HG03520 (cell line): ENCODE data around the gene WFS1.
A peak's percentile ranks its signal among the peaks of the same experiment; 100 is the strongest.

Source experiments
- ATAC-seq: cut with Tn5 transposase; IDR thresholded peaks from one replicate; pipeline ENCODE4 v1.9.1; 2021; ENCODE audit warnings: mild to moderate bottlenecking, moderate library complexity; ENCODE audit not compliant: unreplicated experiment

The WFS1 gene

DNA sequence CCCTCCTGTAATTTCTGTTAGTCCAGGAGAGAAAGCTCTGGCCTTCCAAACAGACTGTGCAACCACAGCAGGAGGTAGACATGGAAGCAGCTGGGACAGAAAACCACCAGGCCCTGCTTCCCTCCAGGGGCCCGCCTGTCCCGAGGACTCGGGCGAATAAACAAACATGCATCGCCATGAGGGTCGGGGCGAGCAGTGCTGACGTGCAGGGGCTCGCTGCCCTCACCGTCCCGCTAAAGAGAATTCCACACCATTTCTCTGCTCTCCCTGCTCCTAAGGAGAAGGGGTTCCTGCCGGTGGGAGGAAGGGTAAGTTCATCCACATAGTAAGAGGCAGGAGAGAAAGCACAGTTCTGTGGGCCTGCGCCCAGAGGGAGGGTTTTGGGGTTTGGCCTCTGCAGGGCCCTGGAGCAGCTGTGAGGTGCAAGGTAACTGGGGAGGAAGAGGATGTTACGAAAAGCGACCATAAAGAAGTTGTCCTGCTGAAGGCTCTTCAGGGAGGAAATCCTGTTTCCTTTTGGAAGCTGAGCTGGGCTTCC is 54.9 kb downstream of the WFS1 start:
- ATAC-seq, result no peak

DNA sequence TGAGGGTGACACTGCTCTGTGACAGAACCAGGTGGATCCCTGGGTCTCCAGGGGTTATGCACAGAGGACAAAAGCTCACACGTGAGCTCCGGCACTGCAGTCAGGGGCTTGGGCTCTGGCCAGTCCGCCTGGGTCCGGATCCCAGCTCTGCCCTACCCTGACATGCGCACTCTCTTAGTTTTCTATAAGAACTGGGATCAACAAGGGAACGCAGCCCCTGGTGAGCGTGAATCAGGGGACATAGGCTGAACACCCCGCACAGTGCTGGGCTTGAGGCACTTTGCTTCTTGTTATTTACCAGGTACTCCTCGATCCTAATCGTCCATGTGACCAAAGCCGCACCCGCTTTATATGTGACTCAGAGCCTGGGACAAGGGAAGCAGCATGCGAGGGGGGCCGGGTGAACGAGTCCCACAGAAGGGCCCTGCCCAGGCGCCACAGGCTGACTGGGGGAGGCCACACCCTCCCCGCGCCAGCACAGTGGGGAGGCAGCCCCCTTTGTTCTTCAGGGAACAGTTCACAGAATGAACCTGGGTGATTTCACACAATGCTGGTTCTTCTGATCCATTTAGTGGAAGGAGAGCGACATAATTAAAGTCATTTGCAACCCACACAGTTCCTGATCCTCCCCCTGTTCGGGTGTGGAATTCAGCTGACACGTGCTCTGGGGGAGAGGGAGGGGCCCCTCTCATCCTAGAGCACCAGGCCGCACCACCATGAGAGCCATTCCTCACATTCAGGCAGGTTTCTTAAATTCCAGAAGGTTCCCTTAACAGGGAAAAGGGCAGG is 55.5 kb downstream of the WFS1 start:
- ATAC-seq, result no peak

DNA sequence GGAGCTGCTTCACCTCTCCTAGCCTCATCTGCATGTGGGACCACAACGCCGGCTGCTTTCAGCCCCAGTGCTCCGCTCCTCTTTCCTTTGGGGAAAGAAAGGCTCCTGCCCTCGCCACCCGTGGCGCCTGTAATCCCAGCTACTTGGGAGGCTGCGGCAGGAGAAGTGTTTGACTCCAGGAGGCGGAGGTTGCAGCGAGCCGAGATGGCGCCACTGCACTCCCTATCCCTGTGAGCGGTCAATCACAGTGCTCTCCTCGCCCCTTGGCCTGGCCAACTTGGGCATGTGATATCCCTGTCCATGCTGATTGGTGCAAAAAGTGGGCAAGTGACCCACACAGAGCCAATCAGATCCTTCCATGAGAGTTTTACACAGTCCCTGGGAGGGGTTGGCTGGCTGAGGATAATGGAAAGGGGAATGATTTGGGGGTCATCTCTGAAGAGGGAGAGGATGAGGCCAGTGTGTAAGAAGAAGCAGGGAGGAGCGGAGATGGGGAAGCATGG is 56.2 kb downstream of the WFS1 start:
- ATAC-seq, result no peak

DNA sequence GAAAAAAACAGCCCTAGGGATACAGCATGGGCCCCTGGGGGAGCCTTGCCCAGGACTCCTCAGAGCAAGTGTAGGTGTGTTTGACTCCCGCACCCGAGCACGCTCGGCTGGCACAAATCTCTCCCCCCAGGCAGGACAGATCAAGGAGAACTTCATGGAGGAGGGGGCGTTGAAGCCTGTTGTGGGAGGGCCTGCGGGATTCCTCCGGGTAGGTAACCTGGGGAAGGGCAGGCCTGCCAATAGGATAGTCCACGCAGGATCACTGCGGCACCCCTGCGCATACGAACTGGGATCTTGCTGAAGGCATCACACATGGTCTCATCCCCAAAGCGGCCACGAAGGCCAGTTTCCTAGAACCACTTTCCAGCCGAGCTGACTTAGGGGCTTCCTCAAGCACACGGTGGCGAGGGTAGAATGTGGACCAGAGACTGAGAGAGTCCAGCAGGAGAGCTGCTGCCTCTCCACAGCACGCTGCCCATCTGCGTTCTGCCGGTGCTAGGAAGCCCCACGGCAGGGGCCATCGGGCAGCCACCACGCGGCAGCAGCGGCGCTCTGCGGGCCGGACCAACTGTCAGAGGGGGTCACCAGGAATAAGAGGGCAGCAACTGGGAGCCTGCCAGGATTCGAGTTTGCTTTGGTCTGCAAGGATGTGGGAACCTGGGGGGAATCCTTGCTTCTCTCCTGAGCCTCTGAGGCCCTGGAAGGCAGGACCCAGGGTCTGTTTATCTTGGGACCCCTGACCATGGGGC is 56.8 kb downstream of the WFS1 start:
- ATAC-seq, result no peak

DNA sequence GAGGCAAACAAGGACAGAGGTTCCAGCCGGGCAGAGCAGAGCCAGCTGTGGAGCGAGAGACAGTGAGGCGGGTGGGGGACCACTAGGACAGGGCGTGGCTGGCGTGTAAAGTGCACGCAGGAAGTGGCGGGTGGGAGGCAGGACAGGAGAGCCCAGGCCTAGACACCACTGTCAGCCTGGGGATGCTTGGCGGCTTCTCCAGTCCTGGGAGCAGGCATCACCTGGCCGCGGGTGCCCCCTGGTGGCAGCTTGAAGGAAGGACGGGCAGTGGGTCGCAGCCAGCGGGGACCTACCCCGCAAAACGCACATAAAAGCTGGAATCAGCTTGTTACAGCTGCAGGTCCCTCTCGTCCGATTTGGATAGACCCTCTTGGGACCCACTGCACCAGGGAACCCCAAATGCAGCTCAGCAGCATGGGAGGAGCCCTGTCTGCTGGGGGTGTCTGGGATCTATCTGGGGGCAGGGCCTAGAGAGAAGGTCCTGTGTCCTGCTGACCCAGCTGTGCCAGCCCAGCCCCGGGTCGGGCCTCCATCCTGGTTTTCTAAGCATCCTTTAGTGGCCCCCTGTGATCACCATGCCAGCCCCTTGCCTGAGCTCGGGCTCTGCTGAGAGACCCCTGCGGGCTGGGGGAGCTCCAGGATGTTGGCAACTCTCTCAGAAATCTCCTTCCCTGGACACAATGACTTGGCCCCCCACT is 57.7 kb downstream of the WFS1 start:
- peak; percentile 54 for ATAC-seq

DNA sequence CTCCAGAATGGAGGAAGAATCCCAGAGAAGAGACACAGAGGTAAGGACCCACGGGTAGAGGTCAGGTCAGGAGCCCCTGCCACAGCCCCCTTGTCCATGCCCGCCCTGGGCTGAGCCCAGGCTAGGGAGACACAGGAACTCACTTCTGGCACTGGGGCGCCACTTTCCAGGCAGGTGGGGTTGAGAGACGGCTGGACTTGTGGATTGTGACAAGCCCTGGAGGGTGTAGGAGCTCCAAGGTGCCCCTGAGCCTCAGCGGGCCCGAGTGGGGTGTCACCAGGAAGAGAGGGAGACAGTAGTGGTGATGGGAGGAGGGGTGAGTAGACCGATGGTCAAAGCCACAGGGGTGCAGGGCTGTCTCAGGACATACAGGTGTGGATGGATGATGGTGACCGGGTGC is 58.9 kb downstream of the WFS1 start:
- ATAC-seq, result no peak

DNA sequence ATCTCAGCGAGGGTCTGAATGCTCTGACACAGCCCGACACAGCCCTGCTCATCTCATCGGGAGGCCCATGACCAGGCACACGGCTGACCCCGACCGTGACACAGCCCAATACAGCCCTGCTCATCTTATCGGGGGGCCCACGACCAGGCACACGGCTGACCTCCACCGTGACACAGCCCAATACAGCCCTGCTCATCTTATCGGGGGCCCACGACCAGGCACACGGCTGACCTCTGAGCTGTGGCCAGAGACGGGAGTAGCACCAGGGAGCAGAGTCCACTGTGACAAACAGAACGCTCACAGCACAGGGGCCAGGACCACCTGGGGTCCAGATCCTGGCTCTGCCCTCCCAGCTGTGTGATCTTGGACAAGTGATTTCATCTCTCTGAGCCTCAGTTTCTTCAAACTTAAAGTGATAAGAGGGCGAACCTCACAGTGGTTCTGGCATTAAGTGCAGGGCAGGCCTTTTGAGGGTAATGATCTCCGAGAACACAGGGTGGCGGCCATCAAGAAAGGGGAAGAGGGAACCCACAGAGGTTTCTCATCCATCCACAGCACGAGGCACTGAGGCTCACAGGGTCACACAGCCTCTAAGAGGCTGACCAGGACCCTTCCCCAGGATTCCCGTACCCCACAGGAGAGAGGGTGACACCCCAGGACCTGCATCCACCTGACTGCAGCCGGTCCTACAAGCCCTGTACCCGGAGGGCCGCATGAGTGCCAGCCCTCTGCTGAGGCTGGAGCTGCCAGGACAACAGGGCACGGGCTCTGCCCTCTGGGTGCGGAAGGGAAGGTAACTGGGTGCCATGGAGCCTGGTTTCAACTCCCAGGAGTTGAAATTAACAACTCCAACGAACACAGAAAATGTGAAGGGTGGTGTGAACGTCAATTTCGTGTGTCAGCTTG is 60.1 kb downstream of the WFS1 start:
- ATAC-seq, result no peak

DNA sequence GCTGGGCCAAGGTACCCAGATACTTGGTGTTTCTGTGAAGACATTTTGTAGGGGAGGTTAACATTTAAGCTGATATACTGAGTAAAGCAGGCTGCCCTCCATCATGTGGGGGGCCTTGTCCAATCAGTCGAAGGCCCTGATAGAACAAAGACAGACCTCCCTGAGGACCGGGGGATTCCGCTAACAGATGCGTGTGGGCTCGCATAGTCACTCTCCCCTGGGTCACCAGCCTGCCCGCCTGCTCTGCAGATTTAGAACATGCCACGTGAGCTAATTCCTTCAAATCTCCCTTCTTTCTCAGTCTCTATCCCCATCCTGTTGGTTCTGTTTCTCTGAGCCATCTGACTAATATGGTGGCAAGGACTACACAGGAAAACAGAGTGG is 60.7 kb downstream of the WFS1 start:
- ATAC-seq, result no peak

DNA sequence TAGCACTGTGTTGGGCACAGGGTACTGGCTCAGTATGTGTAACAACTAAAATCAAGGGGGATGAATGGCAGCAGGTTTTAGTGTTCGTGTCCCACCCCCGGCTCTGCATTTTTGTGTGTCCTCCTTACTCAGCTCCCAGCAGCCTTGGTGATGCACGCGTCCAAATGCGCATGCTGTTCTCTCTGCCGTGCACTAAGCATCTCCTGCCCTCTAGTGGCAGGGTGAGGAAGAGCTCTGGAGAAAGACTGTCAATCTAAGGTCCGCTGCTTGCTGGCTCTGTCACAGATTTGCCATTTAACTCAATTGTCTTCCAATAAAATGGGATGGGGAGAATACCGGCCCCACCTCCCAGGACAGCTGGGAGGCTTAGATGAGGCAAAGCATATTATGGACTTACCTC is 61.4 kb downstream of the WFS1 start:
- no peak for ATAC-seq

DNA sequence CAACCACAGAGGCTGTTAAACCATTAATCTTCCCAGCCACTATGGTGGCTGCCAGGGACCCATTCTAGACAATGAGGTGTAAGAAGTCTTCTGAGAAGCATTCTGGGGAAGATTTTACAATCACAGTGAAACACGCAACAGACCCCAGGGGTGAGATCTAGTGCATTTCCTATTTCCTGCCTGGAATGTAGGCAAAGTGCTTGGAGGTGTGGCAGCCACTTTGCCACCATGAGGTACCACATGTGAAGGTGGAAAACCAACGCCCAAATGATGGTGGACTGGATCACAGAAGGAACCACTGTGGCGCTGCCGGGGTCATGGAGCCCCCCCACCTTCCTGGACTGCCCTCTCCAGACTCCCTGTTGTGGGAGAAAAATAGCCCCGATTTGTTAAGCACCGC is 61.8 kb downstream of the WFS1 start:
- ATAC-seq, result no peak

DNA sequence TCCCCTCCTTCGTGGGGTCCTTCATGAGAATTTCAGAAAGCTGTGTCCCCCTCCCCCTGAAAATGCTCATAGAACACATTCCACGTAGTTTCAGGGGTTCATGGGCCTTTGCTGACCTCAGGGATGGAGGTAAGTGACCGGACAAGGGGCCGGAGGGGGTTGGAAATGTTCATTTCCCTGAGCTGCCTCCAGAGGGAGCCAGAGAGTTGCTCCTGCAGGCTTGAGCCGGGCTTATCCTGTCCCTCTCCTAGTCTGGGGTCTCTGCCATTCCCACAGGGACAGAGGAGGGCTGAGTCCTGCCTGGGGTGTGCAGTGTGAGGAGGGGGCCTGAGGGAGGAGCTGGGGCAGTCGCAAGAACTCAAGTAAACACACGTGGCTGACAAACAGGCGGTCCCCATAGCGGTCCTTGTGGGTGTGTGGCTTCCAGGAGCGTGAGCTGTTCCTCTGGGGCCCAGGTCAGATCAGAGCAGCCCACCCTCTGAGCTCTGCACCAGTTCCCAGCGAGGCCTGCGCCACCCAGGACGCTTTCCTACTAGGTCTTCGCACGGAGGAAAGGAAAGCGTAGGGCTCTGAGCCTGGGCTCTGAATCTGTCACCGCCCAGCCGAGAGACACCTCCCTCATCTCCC is 62.5 kb downstream of the WFS1 start:
- ATAC-seq, result no peak

DNA sequence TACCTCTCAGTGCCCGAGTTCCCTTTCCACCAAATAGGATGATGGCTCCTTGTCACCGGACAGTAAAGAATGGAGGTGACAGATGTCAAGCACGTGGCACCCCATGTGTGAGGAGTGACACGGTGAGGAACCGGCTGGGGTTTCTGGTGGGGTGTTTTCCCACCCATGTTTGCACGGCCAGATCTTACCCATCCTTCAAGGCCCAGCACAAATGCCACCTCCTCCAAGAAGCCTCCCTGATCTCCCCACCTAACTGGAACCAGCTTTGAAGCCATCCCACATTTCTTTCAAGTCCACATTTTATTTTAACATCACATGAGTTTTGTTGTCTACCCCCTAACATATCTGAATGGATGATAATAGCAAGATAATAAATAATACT is 63.0 kb downstream of the WFS1 start:
- ATAC-seq, result no peak

DNA sequence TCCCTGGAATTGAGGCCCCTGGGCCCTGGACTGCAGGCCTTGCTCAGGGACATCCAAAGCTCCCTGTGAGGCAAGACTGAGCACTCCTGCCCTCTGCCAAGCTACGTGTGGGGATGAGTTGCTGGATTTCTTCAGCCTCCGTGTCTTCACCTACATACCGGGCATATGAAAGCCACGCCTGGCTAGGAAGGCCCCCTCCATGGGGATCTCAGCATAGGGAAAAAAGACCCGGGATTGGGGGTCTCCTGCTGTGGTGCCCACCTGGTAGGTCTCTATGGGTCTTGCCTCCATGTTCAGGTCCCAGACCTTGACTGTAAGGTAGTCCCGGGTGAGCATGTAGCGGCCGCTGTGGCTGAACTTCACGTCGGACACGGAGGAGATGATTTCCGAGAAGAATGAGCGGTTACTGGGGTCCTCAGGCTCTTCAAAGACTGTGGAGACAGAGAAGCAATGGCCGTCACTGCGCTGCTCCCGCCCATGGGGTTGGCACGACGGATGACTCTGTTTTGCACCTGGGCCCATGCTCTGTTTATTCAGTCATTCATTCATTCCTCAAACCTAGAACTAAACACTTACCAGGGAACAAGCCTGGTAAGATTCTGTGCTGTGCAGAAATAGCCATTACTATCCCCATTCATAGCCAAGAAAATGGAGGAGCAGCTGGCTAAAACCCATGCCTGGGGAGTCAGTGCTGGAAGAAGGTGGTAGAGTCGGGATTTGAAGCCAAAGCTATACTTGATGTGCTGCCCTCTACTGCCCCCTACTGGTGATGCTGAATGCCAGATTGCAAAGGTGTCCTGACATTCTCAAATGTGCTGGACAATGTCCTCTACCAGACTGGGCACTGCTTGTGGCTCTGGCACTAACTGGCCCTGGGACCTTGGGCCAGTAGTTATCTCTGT is 63.9 kb downstream of the WFS1 start:
- ATAC-seq, result no peak

DNA sequence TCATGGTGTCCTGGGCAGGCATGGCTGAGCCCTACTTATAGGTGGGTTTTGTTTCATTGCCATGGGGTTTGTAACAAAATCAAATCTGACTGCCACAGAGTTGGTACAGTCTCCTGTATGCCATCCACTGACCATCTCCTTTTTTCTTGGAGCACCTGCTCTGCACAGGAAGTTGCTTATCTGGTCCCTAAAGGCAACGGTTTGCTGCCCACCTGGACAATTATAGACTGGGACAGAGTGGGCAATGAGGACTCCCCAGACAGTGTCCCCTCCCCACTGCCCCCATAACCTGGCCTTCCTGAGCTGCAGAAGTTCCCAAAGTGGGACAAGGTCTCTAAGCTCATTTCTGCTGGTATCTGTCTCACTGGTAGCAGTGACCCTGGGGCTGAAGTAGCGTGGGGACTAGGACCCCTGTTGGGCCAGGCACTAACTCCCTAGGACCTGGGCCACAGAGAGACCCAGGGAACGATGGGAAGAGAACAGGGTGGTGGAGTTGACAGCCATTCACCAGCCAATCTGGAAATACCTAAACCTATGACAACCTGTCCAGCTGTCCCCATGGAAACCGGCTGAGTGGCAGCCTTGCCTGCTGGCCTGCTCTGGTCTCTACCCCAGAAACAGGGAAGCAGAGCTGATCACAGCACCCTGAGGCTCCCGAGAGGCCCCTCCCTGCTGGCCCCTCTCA is 64.7 kb downstream of the WFS1 start:
- no peak for ATAC-seq

DNA sequence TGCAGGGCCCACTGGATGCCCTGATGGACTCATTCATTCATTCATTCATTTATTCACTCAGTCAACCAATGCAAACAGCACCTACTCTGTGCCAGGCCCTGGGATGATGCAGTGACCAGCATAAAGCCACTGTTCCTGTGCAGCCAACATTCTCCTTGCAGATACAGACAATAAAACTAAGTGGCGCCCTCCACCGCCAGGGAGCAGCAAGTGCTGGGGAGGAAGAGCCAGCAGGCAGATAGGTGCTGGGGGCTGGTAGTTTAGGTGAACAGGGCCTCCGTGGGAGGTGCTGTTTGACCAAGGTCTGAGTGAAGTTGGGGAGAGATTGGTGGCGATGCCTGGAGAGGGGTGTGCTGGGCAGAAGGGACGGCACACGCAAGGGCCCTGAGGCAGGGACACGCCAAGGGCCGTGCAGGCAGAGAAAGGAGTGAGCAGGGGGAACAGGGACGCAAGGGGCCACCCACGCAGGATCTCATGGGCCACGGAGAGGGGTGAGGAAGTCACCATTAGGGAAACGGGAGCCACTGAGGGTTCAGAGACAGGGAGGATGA is 65.5 kb downstream of the WFS1 start:
- ATAC-seq, result no peak

DNA sequence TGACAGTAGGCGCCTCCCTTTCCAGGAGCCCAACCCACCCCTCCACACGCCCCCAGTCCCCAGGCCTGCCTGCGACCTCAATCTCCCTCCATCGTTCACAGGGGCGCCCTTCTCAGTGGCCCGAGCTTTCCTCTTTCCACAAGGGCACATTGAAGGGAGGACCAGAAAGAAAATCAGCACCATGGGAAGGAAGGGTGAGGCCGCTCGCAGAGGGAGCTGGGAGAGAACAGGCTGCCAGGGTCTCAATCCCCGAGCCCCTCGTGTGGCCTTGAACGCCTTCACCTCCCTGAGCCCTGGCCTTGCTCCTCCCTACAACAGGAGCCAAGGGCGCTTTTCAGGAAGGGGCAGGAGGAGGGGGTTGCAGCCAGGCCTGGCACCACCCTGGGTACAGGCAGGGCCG is 66.5 kb downstream of the WFS1 start:
- ATAC-seq, result no peak

DNA sequence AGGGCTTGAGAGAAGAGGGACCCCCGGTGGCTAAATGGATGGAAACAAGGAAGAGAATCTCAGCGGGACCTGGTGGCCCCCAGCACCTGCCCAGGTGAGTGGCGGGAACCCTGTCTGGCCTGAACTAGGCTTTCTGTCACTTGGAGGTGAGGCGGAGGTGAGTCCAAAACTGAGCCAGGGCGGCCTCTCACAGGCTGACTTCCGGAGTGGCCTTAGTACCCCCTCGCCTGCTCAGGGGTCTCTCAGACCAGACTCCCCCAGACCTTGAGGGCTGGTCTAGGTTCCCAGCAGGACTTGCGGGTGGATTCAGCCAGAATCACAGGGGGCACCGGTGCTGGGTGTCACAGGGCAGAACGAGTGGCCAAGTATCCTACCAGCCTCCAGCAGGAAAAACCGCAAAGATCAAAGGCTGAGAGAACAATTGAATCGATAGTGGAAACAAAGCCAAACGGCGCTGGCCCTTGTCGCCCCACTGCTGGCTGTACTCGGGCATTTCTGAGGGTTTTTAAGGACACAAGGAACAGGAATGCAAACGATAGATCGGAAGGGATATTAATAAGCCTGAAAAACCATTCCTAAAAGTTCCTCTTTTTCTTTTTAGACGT is 67.8 kb downstream of the WFS1 start:
- ATAC-seq, result no peak
